ENCODE data around the gene HIVEP2.
A peak's percentile ranks its signal among the peaks of the same experiment; 100 is the strongest.

HIVEP2 gene

DNA sequence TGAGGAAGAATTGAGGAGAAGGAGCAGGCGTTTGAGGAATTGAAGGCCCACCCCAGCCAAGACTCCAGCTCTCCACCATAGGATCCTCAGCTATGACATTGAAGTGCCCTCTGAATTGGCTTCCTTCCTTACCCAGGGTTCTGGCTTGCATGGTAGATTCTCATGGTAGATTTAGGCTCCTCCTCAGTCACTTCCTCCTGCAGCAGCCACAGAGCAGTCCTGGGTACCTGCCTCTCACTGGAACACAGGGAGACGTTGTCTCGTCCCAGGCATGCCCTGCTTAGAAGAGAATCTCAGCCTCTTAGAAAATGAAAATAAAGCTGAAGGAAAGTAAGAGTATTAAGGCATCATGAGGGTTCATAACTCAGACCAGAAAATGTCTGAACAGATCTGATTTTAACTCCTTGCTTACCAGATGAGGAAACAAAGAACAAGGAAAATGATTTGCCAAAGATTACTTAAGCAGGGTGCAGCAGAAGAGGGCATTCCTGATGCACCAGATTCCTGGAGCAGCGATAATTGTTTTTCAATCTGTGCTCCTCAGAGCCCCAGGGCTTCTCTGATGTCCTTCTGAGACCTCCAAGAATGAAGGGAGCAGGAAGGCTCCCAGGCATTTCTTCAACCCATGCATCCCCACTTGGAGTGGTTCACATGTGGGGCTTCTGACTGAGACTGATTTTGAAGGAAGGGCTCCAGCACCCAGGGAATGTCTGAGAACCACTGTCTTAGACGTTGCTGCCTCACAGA lies 219.8 kb downstream of the HIVEP2 start:
- no peak for DNase-seq

DNA sequence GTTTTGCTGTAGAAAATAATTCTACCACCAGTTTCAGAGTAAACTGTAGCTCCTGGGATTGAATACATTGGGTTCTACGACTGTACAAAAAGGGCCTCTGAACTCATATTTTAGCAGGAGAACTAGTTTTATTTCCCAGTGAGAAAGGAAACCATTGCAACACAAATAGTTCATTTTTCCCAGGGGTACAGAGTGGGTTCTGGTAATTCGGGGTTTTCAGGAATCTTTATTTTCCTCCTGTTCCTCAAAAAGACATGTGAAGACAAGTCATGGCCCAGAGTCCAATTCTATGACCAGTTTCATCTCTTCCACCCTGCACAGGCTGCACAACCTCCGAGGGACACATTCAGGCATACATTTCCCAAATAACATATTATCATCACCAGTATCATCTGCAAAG lies 222.1 kb downstream of the HIVEP2 start:
- no peak for DNase-seq

DNA sequence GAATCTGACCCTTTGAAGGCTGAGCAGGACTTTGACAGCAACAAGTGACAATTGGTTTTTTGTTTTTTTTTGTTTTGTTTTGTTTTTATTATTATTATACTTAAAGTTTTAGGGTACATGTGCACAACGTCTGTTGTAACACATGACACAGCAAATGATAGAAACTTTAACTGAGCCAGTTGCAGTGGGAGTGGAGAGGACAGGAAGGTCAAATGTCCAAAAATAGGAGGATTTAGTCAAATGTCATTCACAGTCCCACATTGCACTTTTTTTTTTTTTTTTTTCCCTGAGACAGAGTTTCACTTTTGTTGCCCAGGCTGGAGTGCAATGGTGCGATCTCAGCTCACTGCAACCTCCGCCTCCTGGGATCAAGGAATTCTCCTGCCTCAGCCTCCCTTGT lies 223.0 kb downstream of the HIVEP2 start:
- no peak for DNase-seq

DNA sequence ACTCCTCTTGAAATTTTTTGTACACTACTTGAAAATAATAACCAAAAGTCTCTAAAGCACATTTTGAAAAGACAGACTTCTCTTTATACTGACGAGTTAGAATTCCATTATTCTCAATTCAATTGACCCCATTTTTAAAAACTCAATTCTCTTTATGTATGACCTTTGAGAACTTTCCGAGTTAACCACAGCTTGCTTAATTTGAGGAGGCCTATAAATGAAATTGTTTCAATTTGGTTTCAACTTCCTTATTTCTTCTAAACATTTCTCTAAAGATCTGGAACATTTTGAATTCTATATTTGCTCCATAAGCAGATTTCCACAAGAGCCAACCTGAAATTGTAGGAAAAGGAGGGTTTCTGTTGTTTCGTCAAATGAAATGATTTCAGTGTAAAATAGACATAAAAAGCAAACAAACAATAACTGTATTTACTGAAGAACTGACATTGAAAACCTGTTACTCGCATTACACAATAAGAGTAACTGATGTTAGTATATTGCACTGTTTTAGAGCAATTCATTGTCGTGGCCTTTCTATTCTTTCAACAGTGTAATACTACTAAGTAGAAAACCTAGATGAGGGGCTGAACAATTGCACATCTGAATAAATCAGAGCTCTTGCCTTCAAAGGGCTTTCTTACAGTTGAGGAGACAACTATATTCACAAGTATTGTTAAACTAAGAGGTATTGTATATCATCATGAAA lies 223.6 kb downstream of the HIVEP2 start:
- no peak for DNase-seq

DNA sequence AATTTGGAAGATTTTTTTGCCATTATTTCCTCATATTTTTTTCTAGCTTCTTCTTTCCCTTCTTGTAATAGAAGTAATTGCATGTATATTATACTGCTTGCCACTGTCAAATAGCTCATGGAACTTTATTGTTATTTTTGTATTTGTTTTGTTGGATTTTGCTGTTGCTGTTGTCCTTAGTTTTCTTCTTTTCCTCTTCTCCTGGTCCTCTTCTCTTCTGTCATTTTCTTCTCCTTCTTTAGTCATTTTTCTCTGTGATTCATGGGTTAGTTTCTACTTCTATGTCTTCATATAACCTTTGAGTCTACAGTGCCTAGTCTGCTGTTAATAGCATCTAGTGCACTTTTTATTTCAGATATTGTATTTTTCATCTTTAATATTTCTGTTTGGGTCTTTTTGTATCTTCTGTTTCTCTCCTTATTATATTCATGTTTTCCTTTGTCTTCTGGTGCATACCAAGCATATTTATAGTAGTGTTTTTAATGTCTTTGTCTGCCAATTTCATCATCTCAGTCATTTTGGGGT lies 226.2 kb downstream of the HIVEP2 start:
- no peak for DNase-seq

- no peak for DNase-seq
Observed at GRCh38 chr6:142716097-142716496, 228.9 kb downstream of the HIVEP2 start.

DNA sequence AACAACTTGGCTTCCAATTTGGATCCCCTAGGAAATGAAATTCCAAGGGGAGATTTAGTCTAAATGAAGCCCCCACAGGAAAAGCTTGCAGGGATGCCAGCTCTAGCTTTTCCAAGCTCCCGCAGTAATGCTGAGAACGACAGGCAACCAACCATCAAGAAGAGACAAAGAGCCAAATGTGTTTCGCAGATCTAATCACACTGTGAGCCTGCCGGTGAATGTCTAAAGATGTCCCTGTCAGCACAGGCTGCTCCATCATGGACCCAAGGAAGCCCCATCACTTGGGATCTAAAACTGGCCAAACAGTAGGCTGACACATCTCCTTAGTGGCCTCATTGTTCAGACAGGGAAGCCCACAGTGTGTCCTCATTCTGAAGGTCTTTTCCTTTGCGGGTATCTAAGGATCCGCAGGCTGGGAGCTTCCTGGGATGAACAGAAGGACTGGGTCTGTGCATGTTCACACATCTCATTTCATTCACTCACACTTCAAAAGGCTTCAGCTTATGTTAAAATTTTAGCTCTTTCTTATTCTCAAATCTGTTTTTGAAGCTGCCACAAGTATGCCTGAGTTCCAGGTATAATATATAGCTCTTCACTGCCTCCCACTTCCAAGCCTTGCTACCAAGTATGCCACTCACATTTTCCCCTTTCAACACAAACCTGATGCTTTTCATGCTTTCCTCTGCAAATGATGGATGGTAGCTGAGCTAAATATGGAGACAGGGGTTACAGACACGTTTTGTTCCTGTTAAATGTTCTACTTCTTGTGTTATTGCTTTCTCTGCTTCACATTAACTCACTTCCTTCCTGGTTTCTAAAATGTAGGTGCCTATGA lies 229.8 kb downstream of the HIVEP2 start:
- DNase-seq = no peak

GRCh38 chr6:142713959-142714358 lies 231.0 kb downstream of the HIVEP2 start:
- DNase-seq = no peak

DNA sequence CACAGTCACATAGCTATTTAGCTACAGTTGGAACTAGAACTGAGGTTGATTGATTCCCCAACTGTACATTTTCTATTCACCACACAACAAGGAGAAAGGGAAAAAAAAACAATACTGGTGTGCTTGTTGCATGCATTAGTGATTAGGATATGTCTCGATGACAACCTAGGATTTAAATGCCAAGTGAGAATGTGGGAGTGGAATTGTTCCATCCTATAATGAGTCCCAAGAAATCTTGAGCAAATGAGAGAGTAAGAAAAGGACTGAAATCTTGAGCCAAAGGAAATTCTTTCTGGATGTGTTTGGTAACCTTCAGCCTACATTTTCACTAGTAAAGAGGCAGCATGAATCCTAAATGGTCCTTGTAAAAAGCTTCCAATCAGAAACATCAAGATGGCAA lies 232.7 kb downstream of the HIVEP2 start:
- DNase-seq = no peak

GRCh38 chr6:142708651-142709050 lies 236.3 kb downstream of the HIVEP2 start:
- no peak for DNase-seq

GRCh38 chr6:142707255-142707654 lies 237.7 kb downstream of the HIVEP2 start:
- peak; percentile 58 for DNase-seq

DNA sequence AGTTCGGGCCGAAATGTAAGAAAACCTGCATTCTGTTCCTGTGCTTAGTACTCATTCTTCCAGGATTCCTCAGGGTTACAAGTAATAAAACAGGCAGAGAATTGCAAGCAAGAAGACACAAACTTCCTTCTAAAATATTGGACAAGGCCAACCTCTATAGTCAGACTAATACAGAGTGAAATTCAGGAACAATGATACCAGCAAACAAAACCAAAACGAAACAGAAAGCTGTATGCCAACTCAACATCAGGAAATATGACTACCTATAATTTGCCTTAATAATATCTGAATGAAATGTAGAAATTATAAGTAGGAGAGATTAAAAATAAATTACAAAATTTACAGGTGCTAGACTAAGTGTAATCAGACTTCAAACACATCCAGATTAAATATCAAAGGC lies 238.8 kb downstream of the HIVEP2 start:
- peak; percentile 20 for DNase-seq

- DNase-seq = no peak
Observed at GRCh38 chr6:142705054-142705453, 239.9 kb downstream of the HIVEP2 start.

GRCh38 chr6:142702501-142703460 lies 242.2 kb downstream of the HIVEP2 start:
- DNase-seq = peak; percentile 68

Measured in DMS79 treated with DMSO at 0.1 percent for 48 hours (cell line).